ENCODE measurements around the gene VCAN.

VCAN gene

GRCh38 chr5:83493644-83494043, 22.1 kb downstream of the VCAN start:
- Mint-ChIP-seq H3K9me3 (peaks cover 0 to 2% of the 10 kb centered on the region in 2 donors), H3K27ac (no peak overlapping the region), H3K4me1 (ENCODE audit: low read depth in 2 of 2) (no peaks in the 10 kb centered on the region), H3K36me3 (ENCODE audit: insufficient read depth) (no peaks in the 10 kb centered on the region), H3K27me3 (peaks cover 7 to 15% of the 10 kb centered on the region in 2 donors), H3K4me3 (no peak overlapping the region)
- DNase-seq (no peak), ATAC-seq (replicated peaks) (no peak)

GRCh38 chr5:83494087-83494620, 22.6 kb downstream of the VCAN start:
- H3K36me3 Mint-ChIP-seq (ENCODE audit: insufficient read depth) = no peaks in the 10 kb centered on the region
- H3K9me3 Mint-ChIP-seq = peaks cover 0 to 5% of the 10 kb centered on the region in 2 donors
- peaks cover 7 to 15% of the 10 kb centered on the region in 2 donors for H3K27me3 Mint-ChIP-seq
- no peaks in the 10 kb centered on the region for H3K4me1 Mint-ChIP-seq (ENCODE audit: low read depth in 2 of 2)
- DNase-seq (no peak), ATAC-seq (replicated peaks) (no peak)
- no peak overlapping the region for H3K4me3 Mint-ChIP-seq
- H3K27ac Mint-ChIP-seq = no peak overlapping the region

- no peak for ATAC-seq (replicated peaks)
- Mint-ChIP-seq H3K9me3 (peaks cover 0 to 5% of the 10 kb centered on the region in 2 donors), H3K27ac (no peak overlapping the region), H3K4me3 (no peak overlapping the region), H3K27me3 (peaks cover 7 to 15% of the 10 kb centered on the region in 2 donors), H3K36me3 (ENCODE audit: insufficient read depth) (no peaks in the 10 kb centered on the region), H3K4me1 (ENCODE audit: low read depth in 2 of 2) (no peaks in the 10 kb centered on the region)
- DNase-seq = no peak
Measured at GRCh38 chr5:83494666-83495065, 23.1 kb downstream of the VCAN start.

DNA sequence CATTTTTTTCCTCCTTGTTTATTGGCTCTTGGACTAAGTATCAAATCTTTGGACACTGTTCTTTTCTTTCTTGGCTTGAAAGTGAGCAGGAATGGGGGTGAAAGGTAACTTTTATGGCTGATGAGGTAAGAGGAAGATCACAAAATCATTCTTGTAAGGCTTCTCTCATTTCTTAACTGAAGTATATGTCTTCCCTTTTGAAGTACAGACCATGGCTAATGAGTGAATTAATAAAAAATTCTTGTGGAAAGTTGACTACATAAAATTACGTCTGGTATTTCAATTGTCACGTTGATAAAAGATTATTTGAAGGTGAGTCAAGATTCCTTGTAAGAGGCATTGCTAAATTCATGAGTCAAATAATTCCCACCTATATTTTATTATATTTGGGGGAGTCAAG, 25.1 kb downstream of the VCAN start:
- no peak overlapping the region for H3K27ac Mint-ChIP-seq
- DNase-seq (no peak), ATAC-seq (replicated peaks) (no peak)
- peaks cover 0 to 5% of the 10 kb centered on the region in 2 donors for H3K9me3 Mint-ChIP-seq
- H3K36me3 Mint-ChIP-seq (ENCODE audit: insufficient read depth) = no peaks in the 10 kb centered on the region
- H3K27me3 Mint-ChIP-seq = peaks cover 7 to 15% of the 10 kb centered on the region in 2 donors
- H3K4me1 Mint-ChIP-seq (ENCODE audit: low read depth in 2 of 2) = no peaks in the 10 kb centered on the region
- H3K4me3 Mint-ChIP-seq = no peak overlapping the region

DNA sequence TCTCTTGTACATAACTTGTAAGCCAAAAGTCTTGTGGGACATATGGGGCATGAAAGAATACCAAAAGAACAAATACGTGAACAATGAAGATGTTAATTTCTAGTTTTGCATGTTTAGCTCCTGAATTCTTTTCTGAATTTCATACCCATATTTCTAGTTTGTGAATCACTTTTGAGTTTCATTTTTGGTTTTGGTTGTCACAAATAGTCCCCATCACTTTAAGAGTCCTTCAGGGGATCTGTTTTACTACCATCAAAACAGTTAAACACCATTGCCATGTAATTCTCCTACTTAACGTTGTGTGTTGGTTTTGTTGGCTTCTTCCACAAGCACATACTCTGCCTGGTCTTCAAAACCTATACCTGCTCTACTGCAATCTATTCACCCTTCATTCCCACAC, 27.0 kb downstream of the VCAN start:
- Mint-ChIP-seq H3K4me3 (no peak overlapping the region), H3K27me3 (peaks cover 5 to 9% of the 10 kb centered on the region in 2 donors), H3K9me3 (peaks cover 0 to 5% of the 10 kb centered on the region in 2 donors), H3K4me1 (ENCODE audit: low read depth in 2 of 2) (no peaks in the 10 kb centered on the region), H3K27ac (no peak overlapping the region), H3K36me3 (ENCODE audit: insufficient read depth) (no peaks in the 10 kb centered on the region)
- DNase-seq = no peak
- no peak for ATAC-seq (replicated peaks)

GRCh38 chr5:83503662-83504061, 32.1 kb downstream of the VCAN start:
- Mint-ChIP-seq H3K4me1 (ENCODE audit: low read depth in 2 of 2) (no peaks in the 10 kb centered on the region), H3K36me3 (ENCODE audit: insufficient read depth) (no peaks in the 10 kb centered on the region), H3K4me3 (no peak overlapping the region), H3K9me3 (peaks cover 0 to 2% of the 10 kb centered on the region in 2 donors), H3K27ac (no peak overlapping the region), H3K27me3 (peaks cover 0 to 8% of the 10 kb centered on the region in 2 donors)
- ATAC-seq (replicated peaks) = no peak
- no peak for DNase-seq

DNA sequence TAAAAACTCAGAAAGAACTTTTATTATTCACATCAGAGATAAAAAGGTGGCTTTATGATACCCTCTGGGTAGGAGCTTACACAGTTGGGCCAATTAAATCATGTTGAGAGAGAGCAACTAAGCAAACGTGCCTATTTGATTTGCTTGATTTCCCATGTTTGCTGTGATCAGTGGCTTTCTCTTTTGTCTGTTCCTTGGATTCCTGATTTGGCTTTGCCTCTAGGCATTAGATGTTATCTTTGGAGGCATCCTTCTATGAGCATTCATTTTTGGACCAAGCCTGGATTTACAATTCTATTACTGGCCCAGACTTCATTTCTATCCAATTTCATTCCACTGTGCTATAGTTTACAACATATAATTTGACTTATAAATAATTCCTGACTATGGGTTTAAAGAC, 35.9 kb downstream of the VCAN start:
- H3K4me1 Mint-ChIP-seq (ENCODE audit: low read depth in 2 of 2) = no peaks in the 10 kb centered on the region
- no peak for DNase-seq
- H3K27me3 Mint-ChIP-seq = peaks cover 0 to 8% of the 10 kb centered on the region in 2 donors
- no peak overlapping the region for H3K27ac Mint-ChIP-seq
- no peaks in the 10 kb centered on the region for H3K36me3 Mint-ChIP-seq (ENCODE audit: insufficient read depth)
- no peaks in the 10 kb centered on the region for H3K9me3 Mint-ChIP-seq
- no peak for ATAC-seq (replicated peaks)
- H3K4me3 Mint-ChIP-seq = no peak overlapping the region

GRCh38 chr5:83509540-83509939, 38.0 kb downstream of the VCAN start:
- H3K27me3 Mint-ChIP-seq = peaks cover 0 to 8% of the 10 kb centered on the region in 2 donors
- no peak for ATAC-seq (replicated peaks)
- no peaks in the 10 kb centered on the region for H3K9me3 Mint-ChIP-seq
- no peak overlapping the region for H3K27ac Mint-ChIP-seq
- H3K36me3 Mint-ChIP-seq (ENCODE audit: insufficient read depth) = no peaks in the 10 kb centered on the region
- no peaks in the 10 kb centered on the region for H3K4me1 Mint-ChIP-seq (ENCODE audit: low read depth in 2 of 2)
- H3K4me3 Mint-ChIP-seq = no peak overlapping the region
- DNase-seq = no peak

DNA sequence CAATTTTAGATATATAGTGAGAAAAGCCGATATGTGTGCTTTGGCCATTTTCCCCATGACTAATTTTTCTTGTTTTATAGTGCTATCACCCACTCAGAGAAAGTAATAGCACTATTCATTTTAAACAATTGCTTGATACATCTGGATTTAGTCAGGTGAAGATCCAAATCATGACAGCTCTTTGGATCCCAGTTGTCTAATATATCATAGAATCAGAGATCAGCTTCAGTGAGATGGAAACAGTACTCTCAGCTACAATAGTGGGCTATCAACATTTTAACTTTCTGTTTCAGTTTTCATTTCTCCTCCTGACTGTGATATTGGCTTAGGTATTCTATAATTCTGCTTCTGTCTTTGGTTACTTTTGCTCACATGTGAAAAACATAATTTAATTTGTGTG, 38.7 kb downstream of the VCAN start:
- no peak overlapping the region for H3K27ac Mint-ChIP-seq
- ATAC-seq (replicated peaks) (no peak), DNase-seq (no peak)
- no peaks in the 10 kb centered on the region for H3K4me1 Mint-ChIP-seq (ENCODE audit: low read depth in 2 of 2)
- peaks cover 0 to 3% of the 10 kb centered on the region in 2 donors for H3K27me3 Mint-ChIP-seq
- no peaks in the 10 kb centered on the region for H3K9me3 Mint-ChIP-seq
- no peaks in the 10 kb centered on the region for H3K36me3 Mint-ChIP-seq (ENCODE audit: insufficient read depth)
- H3K4me3 Mint-ChIP-seq = no peak overlapping the region

GRCh38 chr5:83512061-83512745, 40.7 kb downstream of the VCAN start:
- no peak for ATAC-seq (replicated peaks)
- Mint-ChIP-seq H3K36me3 (ENCODE audit: insufficient read depth) (no peaks in the 10 kb centered on the region), H3K9me3 (no peaks in the 10 kb centered on the region), H3K27ac (no peak overlapping the region), H3K27me3 (peaks cover 0 to 10% of the 10 kb centered on the region in 2 donors), H3K4me1 (ENCODE audit: low read depth in 2 of 2) (no peaks in the 10 kb centered on the region), H3K4me3 (no peak overlapping the region)
- no peak for DNase-seq

GRCh38 chr5:83513081-83513480, 41.5 kb downstream of the VCAN start:
- DNase-seq = no peak
- no peak overlapping the region for H3K27ac Mint-ChIP-seq
- no peaks in the 10 kb centered on the region for H3K9me3 Mint-ChIP-seq
- no peak for ATAC-seq (replicated peaks)
- no peaks in the 10 kb centered on the region for H3K4me1 Mint-ChIP-seq (ENCODE audit: low read depth in 2 of 2)
- no peak overlapping the region for H3K4me3 Mint-ChIP-seq
- no peaks in the 10 kb centered on the region for H3K36me3 Mint-ChIP-seq (ENCODE audit: insufficient read depth)
- H3K27me3 Mint-ChIP-seq = peaks cover 0 to 10% of the 10 kb centered on the region in 2 donors

DNA sequence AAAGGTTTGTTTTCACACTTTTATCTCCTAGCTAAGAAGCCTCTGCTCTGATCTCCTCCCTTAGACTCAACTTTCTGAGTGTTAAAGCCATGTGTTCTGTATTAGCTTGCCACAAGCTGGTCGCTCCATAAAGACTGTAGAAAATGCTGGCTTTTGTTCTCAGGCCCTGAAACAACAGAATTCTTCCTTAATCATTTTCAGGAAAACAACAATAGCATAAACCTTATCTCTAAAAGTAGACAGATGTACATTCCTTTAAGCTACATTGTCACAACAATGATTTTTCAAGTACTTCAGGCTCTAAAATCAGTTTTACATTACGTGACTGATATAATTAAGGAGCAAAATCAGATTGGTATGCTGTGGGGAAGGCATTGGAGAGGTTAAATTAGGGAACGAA, 41.9 kb downstream of the VCAN start:
- Mint-ChIP-seq H3K27me3 (peaks cover 0 to 10% of the 10 kb centered on the region in 2 donors), H3K27ac (no peak overlapping the region), H3K4me1 (ENCODE audit: low read depth in 2 of 2) (no peaks in the 10 kb centered on the region), H3K4me3 (no peak overlapping the region), H3K36me3 (ENCODE audit: insufficient read depth) (no peaks in the 10 kb centered on the region), H3K9me3 (no peaks in the 10 kb centered on the region)
- DNase-seq (no peak), ATAC-seq (replicated peaks) (no peak)

DNA sequence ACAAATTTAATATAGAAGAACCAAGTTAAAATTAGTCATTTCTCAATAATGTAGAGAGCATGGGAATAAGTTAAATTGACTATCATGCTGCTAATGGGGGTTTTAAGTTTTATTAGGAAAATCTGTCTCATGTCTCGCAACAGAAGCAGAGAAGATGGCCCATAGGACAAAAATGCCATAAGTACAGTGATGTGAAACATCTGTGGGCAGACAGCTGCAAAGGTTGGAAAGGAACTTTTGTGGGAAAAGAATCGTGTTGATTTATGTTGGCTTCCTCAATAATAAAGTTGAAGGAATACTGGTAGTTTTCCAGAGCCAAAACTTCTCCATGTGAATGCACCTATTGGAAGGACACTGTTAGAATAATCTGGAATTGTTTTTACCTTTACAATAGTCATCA, 44.8 kb downstream of the VCAN start:
- ATAC-seq (replicated peaks) (no peak), DNase-seq (no peak)
- Mint-ChIP-seq H3K27me3 (peaks cover 0 to 10% of the 10 kb centered on the region in 2 donors), H3K4me3 (no peak overlapping the region), H3K9me3 (peaks cover 2 to 11% of the 10 kb centered on the region in 2 donors), H3K4me1 (ENCODE audit: low read depth in 2 of 2) (no peaks in the 10 kb centered on the region), H3K36me3 (ENCODE audit: insufficient read depth) (no peaks in the 10 kb centered on the region), H3K27ac (no peak overlapping the region)

GRCh38 chr5:83517072-83517687, 45.6 kb downstream of the VCAN start:
- no peak overlapping the region for H3K4me3 Mint-ChIP-seq
- no peak for ATAC-seq (replicated peaks)
- H3K9me3 Mint-ChIP-seq = peaks cover 2 to 11% of the 10 kb centered on the region in 2 donors
- no peak overlapping the region for H3K27ac Mint-ChIP-seq
- H3K4me1 Mint-ChIP-seq (ENCODE audit: low read depth in 2 of 2) = no peaks in the 10 kb centered on the region
- DNase-seq = no peak
- H3K36me3 Mint-ChIP-seq (ENCODE audit: insufficient read depth) = no peaks in the 10 kb centered on the region
- peaks cover 0 to 10% of the 10 kb centered on the region in 2 donors for H3K27me3 Mint-ChIP-seq
